T-helper 1 cell (primary cell): Measurements from ENCODE around the gene ELP5.
A peak's percentile ranks its signal among the peaks of the same experiment; 100 is the strongest.

ENCODE experiments used
- DNase-seq, 5 donors: peaks; one replicate each; pipeline ENCODE4 v3.0.0-alpha.2; 2012 to 2020
- total RNA-seq, 4 donors: gene quantifications; one replicate each; lab custom pipeline; 2026; lab: John Stamatoyannopoulos, UW

ELP5 gene
- 16.3 to 23.2 (median 19.7) reads per million in 4 donors for total RNA-seq

GRCh38 chr17:7252176-7253043 lies at the start of gene ELP5:
TSS of gene ELP5 (plus strand) at chr17:7252215. CDS start at chr17:7252551, 336 bp downstream.
- DNase-seq: peak; percentile 70 to 92 (median 81)

- no peak for DNase-seq
Observed at GRCh38 chr17:7203391-7203790, 48.6 kb upstream of the ELP5 start.

DNA sequence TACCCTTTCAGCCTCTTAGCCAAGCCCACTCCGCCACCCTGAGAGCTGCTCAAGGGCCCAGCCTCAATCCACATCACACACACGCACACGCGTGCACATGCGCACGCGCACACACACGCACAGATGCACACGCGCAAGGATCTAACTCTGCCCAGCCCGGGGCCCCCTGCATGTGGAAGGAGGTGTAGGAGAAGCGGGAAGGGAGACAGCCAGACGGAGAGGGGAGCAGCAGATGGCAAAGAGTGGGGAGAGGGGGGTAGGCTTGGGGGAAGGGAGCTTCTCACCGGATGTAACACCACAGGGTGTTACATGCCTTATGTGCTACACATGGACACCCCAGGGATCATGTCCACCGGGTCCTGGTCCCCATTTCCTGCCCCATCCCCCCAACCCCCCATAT lies 47.7 kb upstream of the ELP5 start:
- DNase-seq: peak in 1 of 5 donors; percentile 33

DNA sequence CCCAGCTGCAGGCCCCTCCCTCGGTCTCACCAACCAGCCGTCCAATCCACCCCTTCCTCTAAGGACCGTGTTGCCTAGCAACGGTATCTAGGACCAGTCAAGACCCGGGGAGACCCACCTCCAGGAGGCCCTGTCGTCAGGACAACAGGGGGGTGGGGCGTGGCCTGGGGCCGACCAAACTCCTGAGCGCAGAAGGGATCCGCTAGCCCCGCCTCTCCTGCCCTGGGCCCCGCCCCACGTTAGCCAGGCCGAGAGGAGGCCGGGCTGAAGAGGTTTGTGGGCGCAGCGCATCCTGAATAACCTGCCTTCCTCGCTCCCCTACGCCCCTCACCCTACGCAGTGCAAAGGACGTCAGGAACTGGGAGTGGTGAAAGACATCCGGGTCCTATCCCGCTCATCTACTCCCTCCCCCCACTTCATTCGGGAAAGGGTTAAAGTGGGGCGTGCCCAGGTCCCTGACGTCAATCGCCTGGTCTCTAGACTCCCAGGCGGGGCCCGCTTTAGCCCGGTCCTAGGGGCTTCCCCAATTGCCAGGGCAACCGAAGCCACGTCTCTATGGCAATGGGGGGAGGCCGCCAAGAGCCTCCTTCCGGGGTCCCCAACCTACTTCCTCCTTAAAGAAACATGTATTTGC lies 47.1 kb upstream of the ELP5 start:
- DNase-seq: peak; percentile 94 to 97 (median 95)

DNA sequence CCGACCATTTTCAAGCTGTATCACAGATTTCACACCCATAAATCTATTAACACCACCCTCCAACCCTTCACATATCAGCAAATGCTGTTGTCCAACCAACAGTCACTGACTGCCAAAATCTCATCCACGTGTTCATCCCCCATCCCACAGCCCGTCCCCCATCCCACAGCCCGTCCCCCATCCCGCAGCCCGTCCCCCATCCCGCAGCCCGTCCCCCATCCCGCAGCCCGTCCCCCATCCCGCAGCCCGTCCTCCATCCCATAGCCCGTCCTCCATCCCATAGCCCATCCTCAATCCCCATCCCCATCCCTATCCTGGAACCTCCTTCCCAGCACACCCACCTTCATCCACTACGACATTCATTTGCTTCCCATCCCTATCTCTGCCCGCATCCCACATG lies 46.5 kb upstream of the ELP5 start:
- DNase-seq: no peak

DNA sequence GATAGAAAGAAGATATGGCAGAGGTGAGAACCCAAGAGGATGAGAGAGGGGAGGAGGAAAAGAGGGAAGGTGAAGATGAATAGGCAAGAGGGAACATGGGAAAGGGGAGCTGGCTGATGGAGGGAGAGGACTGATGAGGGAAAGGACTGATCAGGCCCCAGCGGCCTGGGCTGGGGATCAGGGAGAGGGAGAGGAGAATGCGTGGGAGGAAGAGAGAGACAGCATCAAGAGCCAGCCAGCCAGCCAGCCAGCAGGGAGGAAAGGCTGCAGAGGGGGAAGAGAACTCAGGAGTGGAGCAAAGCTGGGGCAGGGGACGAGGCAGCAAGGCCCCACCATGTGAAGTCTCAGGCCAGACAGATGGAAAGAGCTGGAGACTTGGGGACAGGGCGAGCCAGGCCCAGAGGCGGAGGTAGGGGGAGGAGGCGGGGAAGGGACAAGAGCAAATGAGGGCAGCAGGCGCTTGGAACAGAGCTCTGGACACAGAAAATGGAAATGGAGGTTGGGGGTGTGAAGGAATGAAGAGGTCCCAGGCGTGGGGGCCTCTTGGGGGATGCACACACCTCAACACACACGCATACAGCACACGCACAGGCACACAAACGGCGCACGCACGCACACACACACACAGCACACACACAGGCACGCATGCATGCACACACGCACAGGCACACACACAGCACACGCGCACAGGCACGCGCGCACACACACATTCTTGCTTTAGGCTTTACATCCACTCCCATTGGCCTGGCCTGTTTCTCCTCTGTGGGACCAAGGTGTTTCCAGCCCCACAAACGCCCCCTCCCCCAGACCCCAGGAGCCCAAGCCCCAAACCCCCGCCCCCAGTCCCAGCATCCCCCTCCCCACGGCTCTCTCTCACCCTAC lies 44.7 kb upstream of the ELP5 start:
- no peak for DNase-seq

- no peak for DNase-seq
Observed at GRCh38 chr17:7208027-7208571, 43.9 kb upstream of the ELP5 start.

DNA sequence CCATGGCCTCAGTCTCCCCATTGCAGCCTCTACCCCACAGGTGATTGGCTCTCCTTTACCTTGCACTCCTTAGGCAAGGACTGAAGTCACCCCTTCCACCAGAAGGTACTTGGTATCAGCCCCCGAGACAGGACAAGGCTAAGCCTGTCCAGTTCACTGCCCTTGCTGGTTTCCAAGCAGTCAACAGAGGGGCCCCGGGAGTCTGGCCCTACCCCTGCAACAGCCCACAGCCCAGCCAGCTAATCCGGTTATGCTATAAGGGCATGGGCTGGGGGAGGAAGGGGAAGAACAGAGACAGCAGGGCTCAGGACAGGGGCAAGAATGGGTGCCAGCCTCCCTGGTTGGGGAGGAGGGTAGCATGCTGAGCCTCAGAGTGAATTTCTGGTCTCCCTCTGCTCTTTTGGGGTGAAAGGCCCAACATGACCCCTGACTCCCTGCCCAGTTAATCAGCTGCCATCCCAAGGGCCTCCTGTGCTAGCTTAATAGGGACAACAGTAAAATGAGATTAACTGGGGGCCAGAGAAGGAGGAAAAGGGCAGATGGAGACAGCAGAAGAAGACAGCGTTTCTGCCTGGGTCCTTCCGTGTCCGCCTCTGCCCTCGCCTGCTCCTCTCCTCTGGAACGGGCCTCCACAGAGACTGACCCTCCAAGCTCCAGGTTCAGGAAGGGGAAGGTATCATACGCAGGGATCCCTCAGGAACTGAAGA lies 43.1 kb upstream of the ELP5 start:
- DNase-seq: no peak

DNA sequence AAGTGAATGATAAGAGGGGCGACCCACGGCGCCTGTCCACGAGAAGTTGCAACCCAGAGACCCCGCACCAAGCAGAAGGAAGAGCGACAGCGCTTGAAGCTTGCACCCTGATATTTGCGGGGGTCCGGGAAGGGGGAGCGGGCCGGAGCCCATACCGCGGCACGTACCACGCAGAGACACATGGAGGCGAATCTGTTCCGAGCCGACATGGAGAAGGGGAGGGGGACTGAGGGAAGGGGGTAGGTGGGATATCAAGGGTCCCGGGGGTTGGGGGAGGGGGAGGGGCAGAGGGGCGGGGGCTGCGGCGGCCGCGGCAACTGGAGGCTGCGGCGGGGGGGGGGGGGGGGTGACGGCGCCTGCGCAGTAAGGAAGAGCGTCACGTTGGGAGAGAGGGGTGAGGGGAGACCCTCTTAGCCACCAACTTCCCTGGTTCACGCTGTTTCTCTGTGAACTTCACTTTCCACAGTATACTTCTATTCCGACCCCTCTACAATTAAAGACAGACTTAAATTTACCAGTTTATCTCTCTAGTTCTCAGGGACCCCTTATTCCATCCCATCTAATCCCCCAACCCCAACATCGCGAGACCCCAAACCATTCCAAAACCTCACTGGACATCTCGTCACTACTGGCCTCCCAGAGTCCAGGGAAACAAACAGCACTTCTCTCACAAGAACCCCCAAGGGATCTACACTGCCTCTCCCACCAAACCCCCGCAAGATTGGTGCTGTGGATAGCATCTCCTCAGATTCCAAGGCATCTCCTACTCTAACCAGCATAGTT lies 40.3 kb upstream of the ELP5 start:
- no peak for DNase-seq

DNA sequence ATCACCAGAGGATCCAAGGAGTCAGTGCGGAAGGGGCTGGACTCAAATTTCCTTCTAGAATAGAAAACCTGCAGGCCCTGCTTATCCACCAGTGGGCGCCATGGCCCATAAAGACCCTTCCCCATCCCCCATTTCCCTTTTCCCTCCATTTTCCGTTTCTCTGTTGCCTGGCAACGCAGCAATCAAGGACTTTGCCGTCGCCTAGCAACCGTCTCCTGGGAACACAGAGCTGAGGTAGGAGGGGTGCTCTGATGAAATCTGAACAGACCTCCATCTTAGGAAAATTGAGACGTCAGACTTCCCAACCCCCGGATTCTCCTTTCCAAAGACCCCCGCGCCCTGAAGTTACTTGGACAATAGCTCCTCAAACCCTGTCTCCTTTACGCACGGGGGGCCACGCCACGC lies 38.1 kb upstream of the ELP5 start:
- DNase-seq: peak; percentile 58 to 78 (median 75)

DNA sequence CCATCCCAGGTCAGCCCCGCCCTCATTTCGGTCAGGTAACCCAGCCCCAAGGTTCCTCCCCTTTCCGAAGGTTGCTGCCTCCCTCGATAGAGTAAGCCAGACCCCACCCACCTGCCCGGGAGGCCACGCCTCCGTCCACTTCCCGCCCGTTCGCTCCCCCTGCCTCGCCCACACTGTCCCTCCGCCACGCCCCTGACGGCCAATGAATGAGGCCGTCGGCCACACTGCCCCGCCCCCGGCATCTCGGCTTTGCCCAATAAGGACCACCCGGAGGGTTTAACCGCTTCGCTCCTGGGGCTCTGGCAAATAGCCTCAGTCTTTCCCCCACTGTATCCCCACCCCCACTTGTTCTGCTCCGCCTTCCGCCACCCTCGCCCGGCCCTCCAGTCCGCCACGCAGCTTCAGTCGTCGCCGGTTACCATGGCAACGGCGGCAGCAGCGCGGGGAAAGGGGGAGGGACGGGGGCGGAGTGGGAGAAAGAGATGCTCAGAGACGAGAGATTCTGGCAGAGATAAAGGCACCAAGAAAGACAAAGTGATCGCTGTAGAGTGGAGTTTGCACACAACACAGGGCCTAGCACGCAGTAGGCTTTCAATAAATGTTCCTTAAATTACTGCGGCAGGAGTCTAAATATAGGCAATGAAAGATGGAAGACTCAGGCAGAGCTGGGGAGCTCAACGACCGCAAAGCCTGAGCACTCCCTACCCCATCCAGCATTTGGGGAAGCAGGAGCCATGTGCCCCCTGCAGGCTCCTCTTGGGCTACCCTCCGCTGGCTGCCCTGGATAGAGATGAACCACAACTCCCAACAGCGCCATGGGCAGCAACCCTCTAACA lies 37.5 kb upstream of the ELP5 start:
- DNase-seq: peak; percentile 97 to 99 (median 98)

GRCh38 chr17:7215136-7215638 lies 36.8 kb upstream of the ELP5 start:
- no peak for DNase-seq

- DNase-seq: no peak
Observed at GRCh38 chr17:7215652-7216180, 36.3 kb upstream of the ELP5 start.

- no peak for DNase-seq
Observed at GRCh38 chr17:7216242-7217112, 35.5 kb upstream of the ELP5 start.

DNA sequence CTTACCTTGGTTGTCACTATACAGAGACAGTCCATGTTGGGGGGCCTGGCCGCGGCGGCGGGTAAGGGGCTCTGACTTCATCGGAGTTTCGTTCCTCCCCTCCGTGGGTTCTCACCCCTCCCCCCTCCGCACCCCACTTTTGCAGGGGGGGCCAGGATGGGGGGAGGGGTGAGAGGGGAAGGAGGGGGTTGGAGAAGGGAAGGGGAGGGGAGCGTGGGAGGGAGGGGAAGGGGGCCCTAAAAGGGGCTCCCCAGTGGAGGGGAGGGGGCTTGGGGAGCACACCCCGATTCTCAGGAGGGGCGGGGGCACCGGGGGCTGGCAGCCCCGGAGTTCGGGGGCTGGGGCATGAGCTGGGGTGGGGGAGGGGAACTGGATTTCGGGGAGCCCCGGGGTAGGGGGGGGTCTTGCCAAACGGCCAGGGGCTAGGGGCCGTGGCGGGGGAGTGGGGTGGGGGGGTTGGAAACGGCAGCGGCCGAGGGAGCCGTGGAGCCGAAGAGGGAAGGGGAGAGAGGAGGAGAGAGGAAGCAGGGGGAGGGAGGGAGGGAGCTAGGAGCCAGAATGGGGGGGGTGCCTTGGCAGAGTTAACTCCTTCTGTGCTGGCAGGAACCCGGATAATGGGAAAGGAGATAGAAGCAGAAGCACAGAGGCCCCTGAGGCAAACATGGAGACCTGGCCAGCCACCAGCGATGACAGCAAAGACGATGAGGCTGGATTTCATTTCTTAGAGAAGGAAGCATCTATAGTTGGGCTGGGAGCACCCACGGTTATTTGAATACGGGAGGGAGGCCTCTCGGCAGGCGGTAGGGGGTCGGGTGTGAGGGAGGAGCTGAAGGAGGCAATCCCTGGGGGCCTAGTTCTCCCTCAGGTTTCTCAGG lies 34.7 kb upstream of the ELP5 start:
- no peak for DNase-seq

- no peak for DNase-seq
Observed at GRCh38 chr17:7218166-7218565, 33.8 kb upstream of the ELP5 start.

- no peak for DNase-seq
Observed at GRCh38 chr17:7218758-7219157, 33.3 kb upstream of the ELP5 start.
